Lower leg skin (tissue), 3 donors: ENCODE measurements around the gene ERMAP.

Source experiments
- POLR2A ChIP-seq, 2 donors: fragments of 450-650 bp; IDR thresholded peaks; one replicate each; pipeline ENCODE4 v1.6.1; 2016 to 2017; ENCODE audit warnings: antibody characterized with exemption in 2 of 2, mild to moderate bottlenecking in 1 of 2, moderate library complexity in 1 of 2
- TF ChIP-seq, protein P1 (sequence below), 3 donors: fragments of 450-650 bp; IDR thresholded peaks; one replicate each; pipeline ENCODE4 v1.5.1; 2016; ENCODE audit warnings: antibody characterized with exemption in 3 of 3, mild to moderate bottlenecking in 3 of 3, moderate library complexity in 2 of 3

DNA sequence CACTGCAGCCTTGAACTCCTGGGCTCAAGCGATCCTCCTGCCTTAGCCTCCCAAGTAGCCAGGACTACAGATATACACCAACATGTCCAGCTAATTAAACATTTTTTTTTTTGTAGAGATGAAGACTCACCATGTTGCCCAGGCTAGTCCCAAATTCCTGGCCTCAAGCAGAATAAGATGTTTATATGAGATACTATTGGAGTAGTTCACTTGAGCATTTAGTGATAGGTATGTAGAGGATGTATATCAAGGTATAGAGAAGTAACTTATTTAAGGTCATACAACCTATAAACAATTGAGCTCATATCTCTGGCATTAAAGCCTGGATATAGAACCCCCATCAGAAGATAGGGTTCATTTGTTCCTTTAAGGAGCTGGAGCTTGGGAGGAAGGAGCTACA is 36.7 kb upstream of the ERMAP start:
- TF ChIP-seq, protein P1, sequence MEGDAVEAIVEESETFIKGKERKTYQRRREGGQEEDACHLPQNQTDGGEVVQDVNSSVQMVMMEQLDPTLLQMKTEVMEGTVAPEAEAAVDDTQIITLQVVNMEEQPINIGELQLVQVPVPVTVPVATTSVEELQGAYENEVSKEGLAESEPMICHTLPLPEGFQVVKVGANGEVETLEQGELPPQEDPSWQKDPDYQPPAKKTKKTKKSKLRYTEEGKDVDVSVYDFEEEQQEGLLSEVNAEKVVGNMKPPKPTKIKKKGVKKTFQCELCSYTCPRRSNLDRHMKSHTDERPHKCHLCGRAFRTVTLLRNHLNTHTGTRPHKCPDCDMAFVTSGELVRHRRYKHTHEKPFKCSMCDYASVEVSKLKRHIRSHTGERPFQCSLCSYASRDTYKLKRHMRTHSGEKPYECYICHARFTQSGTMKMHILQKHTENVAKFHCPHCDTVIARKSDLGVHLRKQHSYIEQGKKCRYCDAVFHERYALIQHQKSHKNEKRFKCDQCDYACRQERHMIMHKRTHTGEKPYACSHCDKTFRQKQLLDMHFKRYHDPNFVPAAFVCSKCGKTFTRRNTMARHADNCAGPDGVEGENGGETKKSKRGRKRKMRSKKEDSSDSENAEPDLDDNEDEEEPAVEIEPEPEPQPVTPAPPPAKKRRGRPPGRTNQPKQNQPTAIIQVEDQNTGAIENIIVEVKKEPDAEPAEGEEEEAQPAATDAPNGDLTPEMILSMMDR (IDR thresholded peaks at IDR 0.05), result no peak
- no peak for TF ChIP-seq POLR2A (IDR thresholded peaks at IDR 0.05)
